Bone marrow (tissue), 2 donors: ENCODE data around the gene CHD3.

Source experiments
- DNase-seq, 2 donors: peaks; one replicate each; lab custom pipeline; 2025; lab: John Stamatoyannopoulos, UW

The CHD3 gene

GRCh38 chr17:7864995-7865650, 23.5 kb upstream of the CHD3 start:
- DNase-seq: no peak

- peak in 1 of 2 donors; percentile 15 for DNase-seq
These were observed 20.7 kb upstream of the CHD3 start for GRCh38 chr17:7867881-7868329.

- no peak for DNase-seq
These were observed 15.5 kb upstream of the CHD3 start for GRCh38 chr17:7873051-7873450.

GRCh38 chr17:7875804-7876370, 12.7 kb upstream of the CHD3 start:
- peak in 1 of 2 donors; percentile 30 for DNase-seq

GRCh38 chr17:7878234-7878633, 10.4 kb upstream of the CHD3 start:
- no peak for DNase-seq

GRCh38 chr17:7880076-7880868, 8.3 kb upstream of the CHD3 start:
- no peak for DNase-seq

GRCh38 chr17:7881276-7882054, 7.1 kb upstream of the CHD3 start:
- DNase-seq: peak in 1 of 2 donors; percentile 25

- DNase-seq: peak in 1 of 2 donors; percentile 9
These were observed 6.5 kb upstream of the CHD3 start for GRCh38 chr17:7882068-7882467.

- no peak for DNase-seq
These were observed 6.0 kb upstream of the CHD3 start for GRCh38 chr17:7882629-7883028.

GRCh38 chr17:7883781-7884386, 4.7 kb upstream of the CHD3 start:
- peak in 1 of 2 donors; percentile 13 for DNase-seq

- DNase-seq: no peak
These were observed 3.8 kb upstream of the CHD3 start for GRCh38 chr17:7884581-7885366.

GRCh38 chr17:7885367-7886226, 3.0 kb upstream of the CHD3 start:
- peak in 1 of 2 donors; percentile 51 for DNase-seq

- DNase-seq: peak in 1 of 2 donors; percentile 20
These were observed 2.2 kb upstream of the CHD3 start for GRCh38 chr17:7886227-7887037.

- no peak for DNase-seq
These were observed 1.5 kb upstream of the CHD3 start for GRCh38 chr17:7887038-7887481.

GRCh38 chr17:7887482-7888183, 956 bp upstream of the CHD3 start:
- DNase-seq: peak; percentile 71 to 85

GRCh38 chr17:7889166-7889955, 772 bp downstream of the CHD3 start:
- peak; percentile 52 to 60 for DNase-seq

- no peak for DNase-seq
These were observed 4.7 kb downstream of the CHD3 start for GRCh38 chr17:7893187-7893880.
